Large intestine (tissue), 3 donors: ENCODE measurements around the gene TMED4. TPM values are rescaled to one million over a fixed set of nuclear protein-coding genes. Genes with fewer than 3 reads are reported as not detected.

Source experiments
- DNase-seq, 2 donors: peaks; one replicate each; pipeline versions ENCODE4 v3.0.0 to v3.0.0-alpha.2; 2013
- H3K27ac ChIP-seq: one replicate; pipeline ENCODE4 v1.5.1; 2013; ENCODE audit warnings: low read length
- H3K27me3 ChIP-seq: 2 replicates; pipeline ENCODE4 v1.6.1; 2013; ENCODE audit warnings: low read length; ENCODE audit not compliant: control insufficient read depth, insufficient read depth
- H3K36me3 ChIP-seq: 2 replicates; pipeline ENCODE4 v1.6.1; 2013; ENCODE audit warnings: low read length; ENCODE audit not compliant: control insufficient read depth, insufficient read depth
- H3K4me1 ChIP-seq: one replicate; pipeline ENCODE4 v1.6.1; 2013; ENCODE audit warnings: low read length; ENCODE audit not compliant: control insufficient read depth, insufficient read depth
- H3K4me3 ChIP-seq: one replicate; pipeline ENCODE4 v1.5.1; 2013; ENCODE audit warnings: low read length
- H3K9me3 ChIP-seq: one replicate; pipeline ENCODE4 v1.6.1; 2013; ENCODE audit warnings: mild to moderate bottlenecking, low read depth, low read length, moderate library complexity; ENCODE audit not compliant: control insufficient read depth
- WGBS: methylation state at CpG from one replicate; pipeline ENCODE4 v1.1.5; 2013; ENCODE audit warnings: low lambda C conversion rate; ENCODE audit not compliant: insufficient coverage; 5-methylcytosine and 5-hydroxymethylcytosine counted together
- polyA plus RNA-seq: library from polyadenylated mRNA; unstranded; fragments of 120-200 nt; gene quantifications from one replicate; pipeline ENCODE4 v1.2.1, GENCODE V29; 2013

TMED4 gene
- polyA plus RNA-seq, 1 donor: 164 TPM

DNA sequence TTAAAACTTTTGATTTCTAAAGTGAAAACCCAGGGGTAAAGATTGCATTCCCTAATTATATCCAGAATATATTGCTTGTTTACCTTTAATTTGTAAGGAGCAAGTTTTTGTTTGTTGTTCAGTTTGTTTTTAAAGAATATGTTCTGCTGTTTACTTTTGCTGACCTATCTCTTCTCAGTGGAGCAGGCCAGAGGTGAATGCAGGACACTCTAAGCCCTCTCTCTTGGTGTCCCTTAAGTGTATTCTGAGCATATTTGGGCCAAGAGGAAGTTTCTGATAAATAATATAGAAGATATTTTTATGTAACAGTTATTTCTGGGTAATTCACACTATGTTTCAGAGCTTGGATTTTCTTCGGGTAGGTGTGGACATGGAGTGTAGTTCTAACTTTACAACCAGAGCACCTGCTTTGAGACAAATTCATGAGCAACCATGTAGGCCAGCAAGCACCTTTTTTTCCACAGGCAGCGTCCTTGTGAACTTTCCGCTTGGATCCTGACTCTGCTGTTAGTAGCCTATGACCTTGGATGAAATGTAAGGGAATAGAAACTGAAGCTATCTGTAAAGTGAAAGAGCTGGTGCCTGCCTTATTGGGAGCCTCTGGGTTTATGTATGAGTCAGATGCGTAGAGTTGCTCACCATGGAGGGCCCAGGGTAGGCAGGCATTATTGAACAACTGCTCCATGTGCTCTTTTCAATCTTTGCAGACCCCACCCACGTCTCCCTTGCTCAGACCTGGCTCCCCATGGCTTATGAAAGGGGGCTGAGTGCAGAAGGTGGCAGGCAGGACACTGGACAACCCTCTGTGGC, 40.5 kb upstream of the TMED4 start:
- Histone ChIP-seq H3K27me3 (no peaks in the 10 kb centered on the region), H3K9me3 (no peaks in the 10 kb centered on the region), H3K4me1 (peaks cover 31% of the 10 kb centered on the region), H3K27ac (peak overlapping the region; percentile 92), H3K4me3 (no peak overlapping the region), H3K36me3 (peaks cover 28% of the 10 kb centered on the region)
- 50% methylated on average over 1 of the region's 5 CpGs for WGBS
- peak; percentile 44 to 79 for DNase-seq

DNA sequence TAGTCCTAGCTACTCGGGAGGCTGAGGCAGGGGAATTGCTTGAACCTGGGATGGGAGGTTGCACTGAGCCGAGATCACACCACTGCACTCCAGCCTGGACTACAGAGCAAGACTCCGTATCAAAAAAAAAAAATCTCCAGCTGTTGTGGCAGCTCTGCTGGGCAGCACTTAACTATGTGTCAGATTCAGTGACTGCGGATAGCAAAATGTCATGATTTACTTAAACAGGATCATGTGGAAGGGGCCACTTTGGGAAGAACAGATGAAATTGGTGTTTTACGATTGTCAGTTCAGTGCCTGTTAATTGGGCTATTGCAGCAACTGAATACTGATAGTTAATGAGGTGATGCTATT, 39.7 kb upstream of the TMED4 start:
- Histone ChIP-seq H3K27ac (peak overlapping the region; percentile 92), H3K4me3 (no peak overlapping the region), H3K9me3 (no peaks in the 10 kb centered on the region), H3K27me3 (no peaks in the 10 kb centered on the region), H3K36me3 (peaks cover 27% of the 10 kb centered on the region), H3K4me1 (peaks cover 38% of the 10 kb centered on the region)
- DNase-seq: no peak
- WGBS: no CpG with 5 or more reads among the region's 5 CpGs

GRCh38 chr7:44621034-44621749, 39.2 kb upstream of the TMED4 start:
- peak overlapping the region; percentile 92 for H3K27ac ChIP-seq
- no CpG with 5 or more reads among the region's 11 CpGs for WGBS
- DNase-seq: no peak
- H3K27me3 ChIP-seq: no peaks in the 10 kb centered on the region
- peaks cover 39% of the 10 kb centered on the region for H3K4me1 ChIP-seq
- H3K4me3 ChIP-seq: no peak overlapping the region
- peaks cover 22% of the 10 kb centered on the region for H3K36me3 ChIP-seq
- no peaks in the 10 kb centered on the region for H3K9me3 ChIP-seq

DNA sequence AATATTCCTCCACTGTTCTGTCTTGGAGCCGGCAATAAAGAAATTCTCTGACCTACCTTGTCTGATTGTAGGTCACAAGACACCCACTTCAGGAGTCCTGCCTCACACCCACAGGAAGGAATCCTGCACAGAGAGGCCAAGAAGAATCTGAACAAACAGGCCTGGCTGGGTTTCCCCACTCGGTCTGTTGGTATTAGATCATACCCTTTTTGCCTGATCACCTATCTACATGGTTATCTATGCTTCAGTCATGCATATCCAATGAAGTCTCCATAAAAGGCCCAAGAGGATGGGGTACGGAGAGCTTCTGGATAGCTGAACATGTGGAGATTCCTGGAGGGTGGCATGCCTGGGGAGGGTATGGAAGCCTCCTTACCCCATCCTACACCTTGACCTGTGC, 36.7 kb upstream of the TMED4 start:
- Histone ChIP-seq H3K4me3 (no peak overlapping the region), H3K9me3 (no peaks in the 10 kb centered on the region), H3K27me3 (no peaks in the 10 kb centered on the region), H3K36me3 (no peaks in the 10 kb centered on the region), H3K4me1 (peaks cover 47% of the 10 kb centered on the region), H3K27ac (peak overlapping the region; percentile 92)
- peak; percentile 68 to 83 for DNase-seq
- no CpG with 5 or more reads among the region's 3 CpGs for WGBS

- Histone ChIP-seq H3K9me3 (no peaks in the 10 kb centered on the region), H3K27ac (peak overlapping the region; percentile 92), H3K36me3 (no peaks in the 10 kb centered on the region), H3K4me3 (no peak overlapping the region), H3K4me1 (peaks cover 44% of the 10 kb centered on the region), H3K27me3 (no peaks in the 10 kb centered on the region)
- no peak for DNase-seq
- 100% methylated on average over 1 of the region's 1 CpG for whole genome bisulfite sequencing
Measured at GRCh38 chr7:44618045-44618444, 36.0 kb upstream of the TMED4 start.

GRCh38 chr7:44617225-44617890, 35.3 kb upstream of the TMED4 start:
- Histone ChIP-seq H3K4me1 (peaks cover 37% of the 10 kb centered on the region), H3K27me3 (no peaks in the 10 kb centered on the region), H3K27ac (peak overlapping the region; percentile 92), H3K4me3 (no peak overlapping the region), H3K9me3 (no peaks in the 10 kb centered on the region), H3K36me3 (no peaks in the 10 kb centered on the region)
- no CpG with 5 or more reads among the region's 2 CpGs for WGBS
- DNase-seq: peak; percentile 69 to 84

DNA sequence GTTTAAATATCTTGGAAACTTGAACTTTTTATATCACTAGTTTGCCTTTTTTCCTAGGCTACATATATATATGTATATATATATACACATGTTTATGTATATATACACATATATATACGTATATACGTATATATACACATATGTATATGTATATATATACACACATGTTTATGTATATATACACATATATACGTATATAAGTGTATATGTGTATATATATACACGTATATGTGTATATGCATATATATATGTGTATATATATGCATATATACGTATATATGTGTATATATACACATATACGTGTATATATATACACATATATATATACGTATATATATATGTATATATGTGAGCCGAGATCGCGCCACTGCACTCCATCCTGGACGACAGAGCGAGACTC, 34.5 kb upstream of the TMED4 start:
- no peaks in the 10 kb centered on the region for H3K9me3 ChIP-seq
- no CpG with 5 or more reads among the region's 12 CpGs for WGBS
- no peak overlapping the region for H3K4me3 ChIP-seq
- DNase-seq: no peak
- peak overlapping the region; percentile 92 for H3K27ac ChIP-seq
- no peaks in the 10 kb centered on the region for H3K36me3 ChIP-seq
- peaks cover 35% of the 10 kb centered on the region for H3K4me1 ChIP-seq
- H3K27me3 ChIP-seq: no peaks in the 10 kb centered on the region

GRCh38 chr7:44615793-44616192, 33.8 kb upstream of the TMED4 start:
- Histone ChIP-seq H3K4me3 (no peak overlapping the region), H3K4me1 (peaks cover 35% of the 10 kb centered on the region), H3K27ac (peak overlapping the region; percentile 91), H3K27me3 (no peaks in the 10 kb centered on the region), H3K9me3 (no peaks in the 10 kb centered on the region), H3K36me3 (no peaks in the 10 kb centered on the region)
- no peak for DNase-seq
- 100% methylated on average over 2 of the region's 5 CpGs for WGBS

- no peak overlapping the region for H3K4me3 ChIP-seq
- peak; percentile 97 to 99 for DNase-seq
Measured at GRCh38 chr7:44615149-44615611, 33.1 kb upstream of the TMED4 start.

GRCh38 chr7:44609829-44610228, 27.8 kb upstream of the TMED4 start:
- peaks cover 3% of the 10 kb centered on the region for H3K36me3 ChIP-seq
- H3K27me3 ChIP-seq: no peaks in the 10 kb centered on the region
- H3K4me1 ChIP-seq: peaks cover 12% of the 10 kb centered on the region
- H3K9me3 ChIP-seq: no peaks in the 10 kb centered on the region
- no peak overlapping the region for H3K27ac ChIP-seq
- no peak for DNase-seq
- 100% methylated on average over 2 of the region's 3 CpGs for WGBS
- H3K4me3 ChIP-seq: no peak overlapping the region

More at GRCh38 chr7:44615149-44615611, 33.1 kb upstream of the TMED4 start:
- no peaks in the 10 kb centered on the region for H3K9me3 ChIP-seq
- H3K36me3 ChIP-seq: no peaks in the 10 kb centered on the region
- no CpG with 5 or more reads among the region's 2 CpGs for WGBS
- H3K27me3 ChIP-seq: no peaks in the 10 kb centered on the region
- H3K4me1 ChIP-seq: peaks cover 35% of the 10 kb centered on the region
- peak overlapping the region; percentile 91 for H3K27ac ChIP-seq
